SKM-1 (cell line): ENCODE results near the gene MROH2A.

Experiments
- DNase-seq: peaks from one replicate; lab custom pipeline; 2025; ENCODE audit not compliant: unreplicated experiment; lab: John Stamatoyannopoulos, UW

The MROH2A gene

GRCh38 chr2:233799087-233799665 lies 21.0 kb downstream of the MROH2A start:
- DNase-seq, result no peak

- no peak for DNase-seq
Measured at GRCh38 chr2:233799716-233800115, 21.6 kb downstream of the MROH2A start.

- no peak for DNase-seq
Measured at GRCh38 chr2:233800208-233800607, 22.1 kb downstream of the MROH2A start.

GRCh38 chr2:233801357-233802131 lies 23.4 kb downstream of the MROH2A start:
- no peak for DNase-seq

- no peak for DNase-seq
Measured at GRCh38 chr2:233802132-233802815, 24.1 kb downstream of the MROH2A start.

- DNase-seq, result no peak
Measured at GRCh38 chr2:233803292-233803911, 25.3 kb downstream of the MROH2A start.

- no peak for DNase-seq
Measured at GRCh38 chr2:233803994-233804393, 25.9 kb downstream of the MROH2A start.

GRCh38 chr2:233807215-233807865 lies 29.2 kb downstream of the MROH2A start:
- DNase-seq, result no peak

- DNase-seq, result no peak
Measured at GRCh38 chr2:233807966-233808935, 30.1 kb downstream of the MROH2A start.

- no peak for DNase-seq
Measured at GRCh38 chr2:233810385-233810784, 32.3 kb downstream of the MROH2A start.

GRCh38 chr2:233811087-233811486 lies 33.0 kb downstream of the MROH2A start:
- no peak for DNase-seq

- no peak for DNase-seq
Measured at GRCh38 chr2:233811732-233812131, 33.6 kb downstream of the MROH2A start.

- no peak for DNase-seq
Measured at GRCh38 chr2:233813236-233814055, 35.3 kb downstream of the MROH2A start.

GRCh38 chr2:233814056-233814835 lies 36.1 kb downstream of the MROH2A start:
- no peak for DNase-seq

- DNase-seq, result no peak
Measured at GRCh38 chr2:233815861-233816260, 37.7 kb downstream of the MROH2A start.

GRCh38 chr2:233816334-233816733 lies 38.2 kb downstream of the MROH2A start:
- DNase-seq, result no peak

GRCh38 chr2:233816771-233817170 lies 38.6 kb downstream of the MROH2A start:
- DNase-seq, result no peak

GRCh38 chr2:233817361-233817911 lies 39.3 kb downstream of the MROH2A start:
- no peak for DNase-seq
